Natural killer cell (primary cell): ENCODE measurements around the gene ZNF281. TPM values are rescaled to one million over a fixed set of nuclear protein-coding genes. Genes with fewer than 3 reads are reported as not detected.

Source experiments
- ATAC-seq, 3 donors: fragments of 150-1000 bp in 2 of 3; fragments of 200-7000 bp in 1 of 3; cut with Tn5 transposase; 1 replicate in 1 of 3; 2 replicates in 2 of 3; pipeline ENCODE4 v1.10.0; 2021; ENCODE audit warnings: mild to moderate bottlenecking in 2 of 3, moderate library complexity in 2 of 3
- DNase-seq, 2 donors: peaks; one replicate each; pipeline versions ENCODE4 v3.0.0 to v3.0.0-alpha.2; 2013 to 2021; ENCODE audit warnings: mixed read lengths in 1 of 2
- H3K27ac ChIP-seq: one replicate; pipeline ENCODE4 v1.5.1; 2013; ENCODE audit warnings: mild to moderate bottlenecking, low read length
- H3K27me3 ChIP-seq: one replicate; pipeline ENCODE4 v1.6.1; 2013; ENCODE audit warnings: low read length; ENCODE audit not compliant: control insufficient read depth, insufficient read depth
- H3K36me3 ChIP-seq: one replicate; pipeline ENCODE4 v1.6.1; 2013; ENCODE audit warnings: low read length; ENCODE audit not compliant: control insufficient read depth, insufficient read depth
- H3K4me1 ChIP-seq: one replicate; pipeline ENCODE4 v1.6.1; 2013; ENCODE audit warnings: low read length; ENCODE audit not compliant: control insufficient read depth, insufficient read depth
- H3K4me3 ChIP-seq: one replicate; pipeline ENCODE4 v1.5.1; 2013; ENCODE audit warnings: low read length
- H3K9me3 ChIP-seq: one replicate; pipeline ENCODE4 v1.6.1; 2013; ENCODE audit warnings: low read length; ENCODE audit not compliant: control insufficient read depth, insufficient read depth
- H3K27ac Mint-ChIP-seq, 2 donors: one replicate each; pipeline ENCODE4 v1.8.0; 2022; ENCODE audit warnings: mild to moderate bottlenecking in 2 of 2, mixed read lengths in 2 of 2, moderate library complexity in 1 of 2
- H3K27me3 Mint-ChIP-seq, 2 donors: one replicate each; pipeline ENCODE4 v1.8.0; 2022; ENCODE audit warnings: low read depth in 2 of 2, mixed read lengths in 2 of 2
- H3K36me3 Mint-ChIP-seq: one replicate; pipeline ENCODE4 v1.8.0; 2022; ENCODE audit warnings: mixed read lengths
- H3K4me1 Mint-ChIP-seq, 2 donors: one replicate each; pipeline ENCODE4 v1.8.0; 2022; ENCODE audit warnings: mixed read lengths in 2 of 2
- H3K4me3 Mint-ChIP-seq: one replicate; pipeline ENCODE4 v1.8.0; 2022; ENCODE audit warnings: mild to moderate bottlenecking, moderate library complexity, mixed read lengths
- H3K9me3 Mint-ChIP-seq, 2 donors: one replicate each; pipeline ENCODE4 v1.8.0; 2022; ENCODE audit warnings: mixed read lengths in 2 of 2
- WGBS: methylation state at CpG from one replicate; pipeline ENCODE4 v1.1.7; 2013; ENCODE audit warnings: missing lambda C conversion rate; ENCODE audit not compliant: insufficient coverage; 5-methylcytosine and 5-hydroxymethylcytosine counted together
- intact Hi-C: fragments of 100-400 bp; cut with micrococcal nuclease; formaldehyde crosslinking; loops from one replicate; pipeline ENCODE4 v1.14.2; 2022
- total RNA-seq, 4 donors: library from RNA; stranded (reverse); fragments of 120-200 nt in 1 of 4; gene quantifications; one replicate each; pipeline versions ENCODE4 v1.2.3 to v1.2.4, GENCODE V29; 2013 to 2022
- TF ChIP-seq, protein P1 (sequence below): fragments of 200-600 bp; IDR thresholded peaks from one replicate; pipeline ENCODE4 v1.8.0; 2022; ENCODE audit warnings: antibody characterized with exemption

ZNF281 gene
- total RNA-seq, 3 donors from 2014 or later (not counting 1 experiment from before 2014, with no cell fraction given), result 25.6 to 35.4 (median 33.8) TPM

DNA sequence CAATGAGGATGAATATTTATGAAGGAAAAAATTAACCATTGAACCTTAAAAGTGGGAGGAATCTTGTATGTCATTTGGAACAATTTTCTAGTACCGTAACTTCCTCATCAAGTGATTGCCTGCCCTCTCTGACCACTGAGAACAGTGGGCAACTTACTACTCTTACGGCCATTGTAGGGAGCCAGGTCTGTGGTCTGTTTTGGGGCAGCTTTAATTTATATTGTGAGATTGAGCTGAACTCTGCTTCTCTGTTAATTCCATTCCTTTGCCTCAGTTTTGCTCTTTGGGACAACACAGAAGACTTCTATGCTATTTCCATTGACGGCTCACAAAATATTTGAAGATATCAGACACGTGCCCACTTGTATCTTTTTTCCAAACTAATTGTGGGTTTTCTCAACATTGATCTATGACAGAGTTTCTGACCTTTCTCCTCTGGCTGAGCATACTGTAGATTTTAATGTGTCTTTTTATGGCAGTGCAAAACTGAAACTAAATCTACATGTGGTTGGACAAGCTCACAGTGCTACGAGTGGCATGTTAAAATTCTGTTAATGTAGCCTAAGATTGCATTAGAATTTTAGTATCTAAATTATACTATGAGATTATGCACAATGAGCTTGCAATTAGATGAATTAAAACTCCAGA, 27.8 kb upstream of the ZNF281 start:
- 33% methylated on average over 5 of the region's 5 CpGs for WGBS
- Mint-ChIP-seq H3K27me3 (no peaks in the 10 kb centered on the region), H3K36me3 (no peaks in the 10 kb centered on the region), H3K4me1 (peaks cover 5 to 6% of the 10 kb centered on the region in 2 donors), H3K27ac (peak overlapping the region; percentile 35 to 79), H3K9me3 (no peaks in the 10 kb centered on the region), H3K4me3 (peak overlapping the region; percentile 81)
- TF ChIP-seq, protein P1, sequence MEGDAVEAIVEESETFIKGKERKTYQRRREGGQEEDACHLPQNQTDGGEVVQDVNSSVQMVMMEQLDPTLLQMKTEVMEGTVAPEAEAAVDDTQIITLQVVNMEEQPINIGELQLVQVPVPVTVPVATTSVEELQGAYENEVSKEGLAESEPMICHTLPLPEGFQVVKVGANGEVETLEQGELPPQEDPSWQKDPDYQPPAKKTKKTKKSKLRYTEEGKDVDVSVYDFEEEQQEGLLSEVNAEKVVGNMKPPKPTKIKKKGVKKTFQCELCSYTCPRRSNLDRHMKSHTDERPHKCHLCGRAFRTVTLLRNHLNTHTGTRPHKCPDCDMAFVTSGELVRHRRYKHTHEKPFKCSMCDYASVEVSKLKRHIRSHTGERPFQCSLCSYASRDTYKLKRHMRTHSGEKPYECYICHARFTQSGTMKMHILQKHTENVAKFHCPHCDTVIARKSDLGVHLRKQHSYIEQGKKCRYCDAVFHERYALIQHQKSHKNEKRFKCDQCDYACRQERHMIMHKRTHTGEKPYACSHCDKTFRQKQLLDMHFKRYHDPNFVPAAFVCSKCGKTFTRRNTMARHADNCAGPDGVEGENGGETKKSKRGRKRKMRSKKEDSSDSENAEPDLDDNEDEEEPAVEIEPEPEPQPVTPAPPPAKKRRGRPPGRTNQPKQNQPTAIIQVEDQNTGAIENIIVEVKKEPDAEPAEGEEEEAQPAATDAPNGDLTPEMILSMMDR, result no peak
- Histone ChIP-seq H3K36me3 (no peaks in the 10 kb centered on the region), H3K27ac (no peak overlapping the region), H3K9me3 (no peaks in the 10 kb centered on the region), H3K4me1 (no peaks in the 10 kb centered on the region), H3K27me3 (no peaks in the 10 kb centered on the region), H3K4me3 (no peak overlapping the region)
- intact Hi-C loops, result no loop called here
- ATAC-seq (peak in 2 of 3 donors; percentile 31 to 68), DNase-seq (peak in 1 of 2 donors; percentile 35)

DNA sequence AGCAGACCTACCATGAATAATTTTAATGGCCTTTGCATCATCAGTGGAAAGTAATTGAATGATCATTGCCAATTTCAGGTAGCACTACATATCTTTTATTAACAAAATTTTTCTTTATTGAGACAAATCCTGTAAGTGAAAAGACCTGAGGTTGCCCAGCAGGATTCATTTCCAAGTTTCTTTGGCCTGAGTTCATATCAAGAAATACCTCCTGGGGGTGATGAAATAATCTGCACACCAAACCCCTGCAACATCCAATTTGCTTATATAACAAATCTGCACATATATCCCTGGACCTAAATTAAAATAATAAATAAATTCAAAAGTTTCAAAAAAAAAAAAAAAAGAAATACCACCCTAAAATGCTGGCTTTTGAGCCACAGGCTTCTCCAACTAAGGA, 27.3 kb upstream of the ZNF281 start:
- Mint-ChIP-seq H3K4me3 (no peak overlapping the region), H3K27me3 (no peaks in the 10 kb centered on the region), H3K4me1 (peaks cover 5 to 6% of the 10 kb centered on the region in 2 donors), H3K9me3 (no peaks in the 10 kb centered on the region), H3K27ac (peak overlapping the region in 1 of 2 donors; percentile 79), H3K36me3 (no peaks in the 10 kb centered on the region)
- Histone ChIP-seq H3K4me1 (no peaks in the 10 kb centered on the region), H3K36me3 (no peaks in the 10 kb centered on the region), H3K27ac (no peak overlapping the region), H3K27me3 (no peaks in the 10 kb centered on the region), H3K4me3 (no peak overlapping the region), H3K9me3 (no peaks in the 10 kb centered on the region)
- intact Hi-C loops, result no loop called here
- ATAC-seq, result no peak
- TF ChIP-seq, protein P1, result no peak
- no peak for DNase-seq

DNA sequence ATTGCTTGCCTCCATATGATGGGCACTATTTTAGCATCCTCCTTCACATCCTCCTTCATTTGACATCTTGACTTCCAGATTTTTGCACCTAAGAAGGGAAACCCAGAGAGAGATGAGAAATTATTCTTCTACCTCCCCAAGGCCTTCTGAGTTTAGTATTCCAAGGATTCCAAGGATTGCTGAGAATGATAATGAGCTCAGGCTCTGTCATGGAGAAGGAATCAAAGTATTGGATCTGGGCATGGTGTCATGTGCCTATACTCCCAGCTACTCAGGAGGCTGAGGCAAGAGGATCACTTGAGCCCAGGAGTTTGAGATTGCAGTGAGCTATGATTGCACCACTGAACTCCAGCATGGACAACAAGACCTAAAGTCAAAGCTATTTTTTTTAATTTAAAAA, 26.6 kb upstream of the ZNF281 start:
- Mint-ChIP-seq H3K9me3 (no peaks in the 10 kb centered on the region), H3K36me3 (no peaks in the 10 kb centered on the region), H3K4me1 (peaks cover 5 to 6% of the 10 kb centered on the region in 2 donors), H3K27ac (no peak overlapping the region), H3K4me3 (no peak overlapping the region), H3K27me3 (no peaks in the 10 kb centered on the region)
- no peak overlapping the region for H3K27ac ChIP-seq
- H3K9me3 ChIP-seq, result no peaks in the 10 kb centered on the region
- no peak overlapping the region for H3K4me3 ChIP-seq
- ATAC-seq (no peak), DNase-seq (no peak)
- no peaks in the 10 kb centered on the region for H3K27me3 ChIP-seq
- no peaks in the 10 kb centered on the region for H3K4me1 ChIP-seq
- intact Hi-C loops, result no loop called here
- no peaks in the 10 kb centered on the region for H3K36me3 ChIP-seq
- TF ChIP-seq, protein P1, result no peak

DNA sequence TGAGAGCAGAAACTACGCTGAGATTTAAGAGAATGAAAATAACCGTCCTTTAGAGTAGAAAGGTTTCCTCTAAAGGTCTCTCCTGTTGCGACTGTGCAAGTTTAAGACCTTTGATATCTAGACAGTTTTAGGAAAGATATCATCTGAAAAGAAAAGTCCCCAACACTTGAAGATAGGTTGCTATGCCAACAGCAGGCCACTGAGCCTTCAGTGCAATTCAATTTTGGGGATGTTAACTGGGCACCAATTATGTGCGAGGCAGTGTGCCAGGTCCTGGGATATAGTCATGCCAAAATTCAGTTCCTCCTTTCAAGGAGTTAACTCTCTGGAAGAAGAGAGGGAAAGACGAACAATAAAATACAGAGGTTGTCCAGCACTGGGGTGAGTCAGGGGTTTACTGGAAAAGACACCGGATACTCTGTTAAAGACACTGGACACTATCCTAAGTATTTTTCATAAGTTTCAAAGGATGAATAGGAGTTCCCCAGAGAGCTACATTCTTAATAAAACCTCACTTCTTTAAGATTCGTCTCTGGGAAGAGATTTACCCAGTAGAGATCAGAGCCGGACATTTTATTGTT, 25.5 kb upstream of the ZNF281 start:
- Histone ChIP-seq H3K4me1 (no peaks in the 10 kb centered on the region), H3K4me3 (no peak overlapping the region), H3K27ac (no peak overlapping the region), H3K27me3 (no peaks in the 10 kb centered on the region), H3K36me3 (no peaks in the 10 kb centered on the region), H3K9me3 (no peaks in the 10 kb centered on the region)
- Mint-ChIP-seq H3K4me3 (no peak overlapping the region), H3K27me3 (no peaks in the 10 kb centered on the region), H3K9me3 (no peaks in the 10 kb centered on the region), H3K4me1 (peaks cover 5 to 6% of the 10 kb centered on the region in 2 donors), H3K36me3 (no peaks in the 10 kb centered on the region), H3K27ac (no peak overlapping the region)
- DNase-seq (no peak), ATAC-seq (no peak)
- TF ChIP-seq, protein P1, result no peak
- intact Hi-C loops, result no loop called here
- WGBS, result 84% methylated on average over 7 of the region's 8 CpGs
